GM18502 (cell line): ENCODE data around the gene MYO1D.

ENCODE experiments used
- ATAC-seq: cut with Tn5 transposase; IDR thresholded peaks from one replicate; pipeline ENCODE4 v1.9.1; 2021; ENCODE audit warnings: mild to moderate bottlenecking; ENCODE audit not compliant: unreplicated experiment, poor library complexity

Gene MYO1D

GRCh38 chr17:32602396-32602795 is 274.5 kb downstream of the MYO1D start:
- ATAC-seq: no peak

GRCh38 chr17:32601866-32602265 is 275.1 kb downstream of the MYO1D start:
- ATAC-seq: no peak

GRCh38 chr17:32596628-32597027 is 280.3 kb downstream of the MYO1D start:
- peak; percentile 49 for ATAC-seq

GRCh38 chr17:32596206-32596605 is 280.7 kb downstream of the MYO1D start:
- ATAC-seq: no peak

GRCh38 chr17:32593003-32593402 is 283.9 kb downstream of the MYO1D start:
- no peak for ATAC-seq

- ATAC-seq: no peak
Measured at GRCh38 chr17:32591405-32591804, 285.5 kb downstream of the MYO1D start.

GRCh38 chr17:32590974-32591373 is 285.9 kb downstream of the MYO1D start:
- ATAC-seq: no peak

GRCh38 chr17:32588982-32589381 is 287.9 kb downstream of the MYO1D start:
- no peak for ATAC-seq

GRCh38 chr17:32588135-32588534 is 288.8 kb downstream of the MYO1D start:
- ATAC-seq: no peak

GRCh38 chr17:32586666-32587065 is 290.3 kb downstream of the MYO1D start:
- no peak for ATAC-seq

GRCh38 chr17:32584792-32585191 is 292.1 kb downstream of the MYO1D start:
- no peak for ATAC-seq

GRCh38 chr17:32583053-32583452 is 293.9 kb downstream of the MYO1D start:
- ATAC-seq: no peak

- ATAC-seq: no peak
Measured at GRCh38 chr17:32575852-32576251, 301.1 kb downstream of the MYO1D start.

GRCh38 chr17:32570081-32570396 is 306.9 kb downstream of the MYO1D start:
- no peak for ATAC-seq

- ATAC-seq: peak; percentile 64
Measured at GRCh38 chr17:32569171-32570080, 307.5 kb downstream of the MYO1D start.

- ATAC-seq: no peak
Measured at GRCh38 chr17:32568705-32569104, 308.2 kb downstream of the MYO1D start.

GRCh38 chr17:32567511-32567910 is 309.4 kb downstream of the MYO1D start:
- ATAC-seq: no peak

GRCh38 chr17:32567086-32567485 is 309.8 kb downstream of the MYO1D start:
- ATAC-seq: no peak

GRCh38 chr17:32566303-32566702 is 310.6 kb downstream of the MYO1D start:
- no peak for ATAC-seq

GRCh38 chr17:32565401-32565800 is 311.5 kb downstream of the MYO1D start:
- ATAC-seq: no peak

- no peak for ATAC-seq
Measured at GRCh38 chr17:32564325-32564724, 312.6 kb downstream of the MYO1D start.

GRCh38 chr17:32563583-32563982 is 313.3 kb downstream of the MYO1D start:
- no peak for ATAC-seq
